ENCODE data around the gene TMEM263. TPM values are rescaled to one million over a fixed set of nuclear protein-coding genes. Genes with fewer than 3 reads are reported as not detected.

The TMEM263 gene
- total RNA-seq, 1 donor from 2014 or later, result 19.6 TPM

DNA sequence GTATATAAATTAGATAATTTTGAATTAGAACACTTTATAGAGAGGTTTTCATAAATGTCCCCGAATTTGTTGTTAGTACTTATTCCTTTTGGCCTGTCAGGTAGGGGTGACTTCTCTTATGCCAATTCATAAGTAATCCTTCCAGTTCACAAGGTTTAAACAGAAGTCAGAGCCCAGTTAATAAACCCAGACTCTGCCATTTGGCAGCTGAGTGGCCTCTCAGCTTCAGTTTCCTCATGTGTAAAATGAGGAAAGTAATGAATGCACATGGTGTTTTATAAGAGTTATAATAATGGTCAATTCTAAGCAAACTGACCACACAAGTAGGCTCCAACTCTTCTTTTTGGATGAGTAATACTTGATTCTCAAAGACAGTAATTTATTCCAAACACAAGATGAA, 21.0 kb downstream of the TMEM263 start:
- no peak overlapping the region for H3K27ac ChIP-seq
- H3K4me1 ChIP-seq, result peaks cover 48% of the 10 kb centered on the region
- no peak for DNase-seq (ENCODE audit: extremely low spot score in 2 of 2)
- TF ChIP-seq CTCF (IDR thresholded peaks at IDR 0.05), result no peak
- no peak for TF ChIP-seq POLR2AphosphoS5 (IDR thresholded peaks at IDR 0.05; ENCODE audit: insufficient read depth in 1 of 2, low read depth in 1 of 2)
- no peak for TF ChIP-seq POLR2A (IDR thresholded peaks at IDR 0.05)
- no peaks in the 10 kb centered on the region for H3K27me3 ChIP-seq
- no peak overlapping the region for H3K4me3 ChIP-seq
- peaks cover 0 to 3% of the 10 kb centered on the region in 2 donors for H3K36me3 ChIP-seq
- intact Hi-C loops (cut with DNase I), result no loop called here
- H3K9me3 ChIP-seq, result no peaks in the 10 kb centered on the region

- H3K27me3 ChIP-seq, result no peaks in the 10 kb centered on the region
- H3K4me3 ChIP-seq, result no peak overlapping the region
- TF ChIP-seq POLR2AphosphoS5 (IDR thresholded peaks at IDR 0.05; ENCODE audit: insufficient read depth in 1 of 2, low read depth in 1 of 2) (no peak), POLR2A (IDR thresholded peaks at IDR 0.05) (no peak), CTCF (IDR thresholded peaks at IDR 0.05) (no peak)
- H3K27ac ChIP-seq, result peak overlapping the region; percentile 34
- H3K36me3 ChIP-seq, result no peaks in the 10 kb centered on the region
- intact Hi-C loops (cut with DNase I), result no loop called here
- no peak for DNase-seq (ENCODE audit: extremely low spot score in 2 of 2)
- no peaks in the 10 kb centered on the region for H3K9me3 ChIP-seq
- H3K4me1 ChIP-seq, result peaks cover 44% of the 10 kb centered on the region
Observed at GRCh38 chr12:106978035-106978800, 22.5 kb downstream of the TMEM263 start.

GRCh38 chr12:106980944-106981343, 25.2 kb downstream of the TMEM263 start:
- Histone ChIP-seq H3K36me3 (no peaks in the 10 kb centered on the region), H3K4me3 (no peak overlapping the region), H3K27me3 (no peaks in the 10 kb centered on the region), H3K9me3 (no peaks in the 10 kb centered on the region), H3K27ac (no peak overlapping the region), H3K4me1 (peaks cover 33% of the 10 kb centered on the region)
- TF ChIP-seq POLR2A (IDR thresholded peaks at IDR 0.05) (no peak), CTCF (IDR thresholded peaks at IDR 0.05) (no peak), POLR2AphosphoS5 (IDR thresholded peaks at IDR 0.05; ENCODE audit: insufficient read depth in 1 of 2, low read depth in 1 of 2) (no peak)
- no peak for DNase-seq (ENCODE audit: extremely low spot score in 2 of 2)
- intact Hi-C loops (cut with DNase I), result loop anchor here (10.0 kb wide), 1 partner anchor 114 kb away; the partner anchor contains the start of gene CRY1

DNA sequence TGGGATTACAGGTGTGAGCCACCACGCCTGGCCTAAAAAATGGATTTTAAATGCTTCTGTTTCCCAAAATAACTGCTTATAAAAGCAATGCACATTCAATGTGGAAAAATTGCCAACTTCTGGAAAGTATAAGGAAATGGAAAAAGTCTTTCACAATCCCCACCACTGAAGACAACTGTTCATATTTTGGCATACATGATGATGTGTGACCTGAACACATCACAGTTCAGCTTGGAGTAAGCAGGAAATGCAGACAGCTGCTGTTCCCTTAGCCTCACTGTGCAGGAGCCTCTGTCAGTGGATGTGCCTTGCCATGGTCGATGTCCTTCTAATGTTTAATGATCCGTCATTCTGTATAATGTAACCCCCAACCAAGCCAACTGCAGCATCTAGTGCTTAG, 26.1 kb downstream of the TMEM263 start:
- intact Hi-C loops (cut with DNase I), result loop anchor here (10.0 kb wide), 1 partner anchor 113 kb away; the partner anchor contains the start of gene CRY1
- no peak for DNase-seq (ENCODE audit: extremely low spot score in 2 of 2)

More for the DNA sequence above, 26.1 kb downstream of the TMEM263 start:
- Histone ChIP-seq H3K36me3 (no peaks in the 10 kb centered on the region), H3K4me1 (peaks cover 31% of the 10 kb centered on the region), H3K27me3 (no peaks in the 10 kb centered on the region), H3K9me3 (no peaks in the 10 kb centered on the region), H3K27ac (no peak overlapping the region), H3K4me3 (no peak overlapping the region)
- TF ChIP-seq CTCF (IDR thresholded peaks at IDR 0.05) (no peak), POLR2AphosphoS5 (IDR thresholded peaks at IDR 0.05; ENCODE audit: insufficient read depth in 1 of 2, low read depth in 1 of 2) (no peak), POLR2A (IDR thresholded peaks at IDR 0.05) (no peak)

All from vagina (tissue), 2 donors.